Stimulated activated CD8-positive, alpha-beta memory T cell treated with anti-CD3 and anti-CD28 coated beads, Interleukin-2, amount 100 ng/mL, for 48 hours (primary cell): ENCODE measurements around the gene CFAP46.
"Not testable (repeated sequence)": the region's sequence is repeated elsewhere in the genome, so short reads cannot be mapped to it uniquely, and the experiment has no call there.

Source experiments
- DNase-seq, 2 donors: peaks; one replicate each; pipeline ENCODE4 v3.0.0-alpha.2; 2020; ENCODE audit warnings: low read depth in 2 of 2

Gene CFAP46

GRCh38 chr10:132774181-132774901 lies 168.0 kb downstream of the CFAP46 start:
- DNase-seq: no peak

- DNase-seq: not testable (repeated sequence)
Measured at GRCh38 chr10:132772816-132773215, 169.6 kb downstream of the CFAP46 start.

- no peak for DNase-seq
Measured at GRCh38 chr10:132770061-132771021, 172.0 kb downstream of the CFAP46 start.

- no peak for DNase-seq
Measured at GRCh38 chr10:132768346-132769248, 173.8 kb downstream of the CFAP46 start.

GRCh38 chr10:132766291-132766690 lies 176.1 kb downstream of the CFAP46 start:
- no peak for DNase-seq

- no peak for DNase-seq
Measured at GRCh38 chr10:132765435-132765834, 176.9 kb downstream of the CFAP46 start.

- no peak for DNase-seq
Measured at GRCh38 chr10:132764108-132764507, 178.3 kb downstream of the CFAP46 start.

GRCh38 chr10:132763545-132763944 lies 178.8 kb downstream of the CFAP46 start:
- DNase-seq: no peak

GRCh38 chr10:132762267-132762666 lies 180.1 kb downstream of the CFAP46 start:
- DNase-seq: no peak

- DNase-seq: no peak
Measured at GRCh38 chr10:132761395-132762060, 180.8 kb downstream of the CFAP46 start.

- no peak for DNase-seq
Measured at GRCh38 chr10:132758865-132759264, 183.5 kb downstream of the CFAP46 start.
